ENCODE data around the gene GLUL.

DNA sequence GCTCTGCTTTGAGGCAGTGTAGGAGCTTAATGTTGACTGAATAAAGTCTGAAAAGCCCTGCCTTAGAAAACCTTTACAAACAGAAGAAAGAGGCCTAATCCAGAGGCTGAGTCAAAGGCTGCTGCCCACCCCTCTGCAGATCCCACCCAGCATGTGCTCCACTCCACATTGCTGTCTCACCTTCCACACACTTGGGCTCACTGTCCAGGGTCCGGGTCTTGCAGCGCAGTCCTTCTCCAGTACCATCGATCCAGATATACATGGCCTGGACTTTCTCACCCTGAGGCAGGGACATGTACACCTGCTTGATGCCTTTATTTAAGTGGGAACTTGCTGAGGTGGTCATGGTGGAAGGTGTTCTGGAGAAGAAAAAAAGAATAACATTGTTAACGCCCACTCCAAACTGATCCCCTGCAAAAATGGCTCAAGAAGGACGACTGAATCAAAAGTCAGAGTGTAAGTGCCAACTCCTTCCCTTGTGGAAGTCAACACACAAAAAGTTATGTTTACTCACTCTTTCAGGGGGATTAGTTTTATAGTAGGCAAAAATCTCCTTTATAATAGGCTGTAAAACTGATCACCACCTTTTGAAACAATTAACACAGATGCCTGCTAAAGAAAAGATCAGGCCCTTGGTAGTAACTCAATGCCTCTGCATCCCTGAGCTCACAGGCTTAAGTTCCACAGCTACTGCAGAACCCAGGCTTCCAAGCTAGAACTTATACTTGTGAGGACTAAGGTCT, 3.0 kb downstream of the GLUL start:
- TF ChIP-seq CTCF (tag by site-specific recombination; IDR thresholded peaks at IDR 0.05) = no peak
- no peak for TF ChIP-seq SETDB1 (IDR thresholded peaks at IDR 0.05; ENCODE audit: insufficient read length, low read length)
- no peak for TF ChIP-seq ZNF302 (tag by site-specific recombination; IDR thresholded peaks at IDR 0.05; ENCODE audit: low read depth)

All from HEK293 (cell line).